ENCODE results near the gene FARP1. TPM values are rescaled to one million over a fixed set of nuclear protein-coding genes. Genes with fewer than 3 reads are reported as not detected.
"Not testable (repeated sequence)": the region's sequence is repeated elsewhere in the genome, so short reads cannot be mapped to it uniquely, and the experiment has no call there.

The FARP1 gene
- total RNA-seq, 5 donors from 2014 or later (not counting 1 experiment from before 2014, with no cell fraction given), result 0.51 to 2.0 (median 1.0) TPM

GRCh38 chr13:98224557-98224956, 81.7 kb downstream of the FARP1 start:
- Mint-ChIP-seq H3K27me3 (peaks cover 2 to 8% of the 10 kb centered on the region in 2 donors), H3K9me3 (peaks cover 0 to 4% (median 3%) of the 10 kb centered on the region in 3 donors), H3K4me3 (no peak overlapping the region), H3K36me3 (no peaks in the 10 kb centered on the region), H3K4me1 (no peaks in the 10 kb centered on the region), H3K27ac (no peak overlapping the region)
- Histone ChIP-seq H3K4me1 (ENCODE audit: control insufficient read depth in 1 of 2, extremely low read depth in 1 of 2, insufficient read depth in 2 of 2, low read length in 2 of 2) (no peaks in the 10 kb centered on the region), H3K27me3 (replicated peaks in 1 of 2; ENCODE audit: control insufficient read depth in 2 of 2, extremely low read depth in 1 of 2, insufficient read depth in 2 of 2, low read length in 1 of 2) (peaks cover 0 to 7% of the 10 kb centered on the region in 2 experiments), H3K9me3 (no peaks in the 10 kb centered on the region), H3K4me3 (ENCODE audit: control insufficient read depth in 1 of 2, extremely low read depth in 1 of 2, low read length in 1 of 2) (no peak overlapping the region), H3K36me3 (ENCODE audit: control insufficient read depth in 2 of 2, extremely low read depth in 1 of 2, insufficient read depth in 1 of 2, low read length in 1 of 2) (no peaks in the 10 kb centered on the region), H3K27ac (ENCODE audit: low read length) (no peak overlapping the region)
- WGBS (ENCODE audit: insufficient coverage), result 70% methylated on average over 4 of the region's 5 CpGs
- DNase-seq (no peak), ATAC-seq (replicated peaks in 1 of 4) (no peak)
- ChIA-PET CTCF (interaction anchor here in 1 of 2 donors (0.7 kb wide), 1 partner anchor 642 kb away, joined by 6 read pairs; no protein-coding TSS in a partner anchor), POLR2A (no interaction called here)

GRCh38 chr13:98225036-98225940, 82.4 kb downstream of the FARP1 start:
- DNase-seq (no peak), ATAC-seq (replicated peaks in 1 of 4) (no peak)
- ChIA-PET POLR2A (no interaction called here), CTCF (interaction anchor here in 1 of 2 donors (0.7 kb wide), 1 partner anchor 643 kb away, joined by 6 read pairs; no protein-coding TSS in a partner anchor)
- no peak overlapping the region for H3K27ac Mint-ChIP-seq
- no peaks in the 10 kb centered on the region for H3K36me3 Mint-ChIP-seq
- Histone ChIP-seq H3K36me3 (ENCODE audit: control insufficient read depth in 2 of 2, extremely low read depth in 1 of 2, insufficient read depth in 1 of 2, low read length in 1 of 2) (no peaks in the 10 kb centered on the region), H3K9me3 (no peaks in the 10 kb centered on the region), H3K27ac (ENCODE audit: low read length) (no peak overlapping the region), H3K4me1 (ENCODE audit: control insufficient read depth in 1 of 2, extremely low read depth in 1 of 2, insufficient read depth in 2 of 2, low read length in 2 of 2) (no peaks in the 10 kb centered on the region), H3K4me3 (ENCODE audit: control insufficient read depth in 1 of 2, extremely low read depth in 1 of 2, low read length in 1 of 2) (no peak overlapping the region), H3K27me3 (replicated peaks in 1 of 2; ENCODE audit: control insufficient read depth in 2 of 2, extremely low read depth in 1 of 2, insufficient read depth in 2 of 2, low read length in 1 of 2) (peaks cover 0 to 7% of the 10 kb centered on the region in 2 experiments)
- H3K4me3 Mint-ChIP-seq, result no peak overlapping the region
- H3K27me3 Mint-ChIP-seq, result peaks cover 2 to 8% of the 10 kb centered on the region in 2 donors
- H3K4me1 Mint-ChIP-seq, result no peaks in the 10 kb centered on the region
- H3K9me3 Mint-ChIP-seq, result peaks cover 0 to 4% (median 3%) of the 10 kb centered on the region in 3 donors
- WGBS (ENCODE audit: insufficient coverage), result 87% methylated on average over 13 of the region's 20 CpGs

- H3K4me1 Mint-ChIP-seq, result no peaks in the 10 kb centered on the region
- no peak for ATAC-seq (replicated peaks in 1 of 4)
- Histone ChIP-seq H3K27me3 (replicated peaks in 1 of 2; ENCODE audit: control insufficient read depth in 2 of 2, extremely low read depth in 1 of 2, insufficient read depth in 2 of 2, low read length in 1 of 2) (peaks cover 0 to 7% of the 10 kb centered on the region in 2 experiments), H3K9me3 (no peaks in the 10 kb centered on the region), H3K4me1 (ENCODE audit: control insufficient read depth in 1 of 2, extremely low read depth in 1 of 2, insufficient read depth in 2 of 2, low read length in 2 of 2) (no peaks in the 10 kb centered on the region), H3K27ac (ENCODE audit: low read length) (no peak overlapping the region), H3K4me3 (ENCODE audit: control insufficient read depth in 1 of 2, extremely low read depth in 1 of 2, low read length in 1 of 2) (no peak overlapping the region), H3K36me3 (ENCODE audit: control insufficient read depth in 2 of 2, extremely low read depth in 1 of 2, insufficient read depth in 1 of 2, low read length in 1 of 2) (no peaks in the 10 kb centered on the region)
- ChIA-PET POLR2A (no interaction called here), CTCF (interaction anchor here in 1 of 2 donors (0.6 kb wide), 1 partner anchor 9 kb away, joined by 4 read pairs; no protein-coding TSS in a partner anchor)
- peaks cover 4 to 8% (median 4%) of the 10 kb centered on the region in 3 donors for H3K9me3 Mint-ChIP-seq
- WGBS (ENCODE audit: insufficient coverage), result no CpG with 5 or more reads among the region's 5 CpGs
- no peak for DNase-seq
- no peak overlapping the region for H3K4me3 Mint-ChIP-seq
- H3K27ac Mint-ChIP-seq, result no peak overlapping the region
- H3K27me3 Mint-ChIP-seq, result peaks cover 5 to 8% of the 10 kb centered on the region in 2 donors
- H3K36me3 Mint-ChIP-seq, result no peaks in the 10 kb centered on the region
Measured at GRCh38 chr13:98226496-98226895, 83.6 kb downstream of the FARP1 start.

GRCh38 chr13:98228661-98229341, 85.9 kb downstream of the FARP1 start:
- ChIA-PET POLR2A (interaction anchor here in 1 of 2 donors (0.6 kb wide), 1 partner anchor 758 kb away, joined by 4 read pairs; no protein-coding TSS in a partner anchor), CTCF (no interaction called here)
- Mint-ChIP-seq H3K9me3 (peaks cover 4 to 8% (median 4%) of the 10 kb centered on the region in 3 donors), H3K36me3 (no peaks in the 10 kb centered on the region), H3K4me1 (no peaks in the 10 kb centered on the region), H3K4me3 (no peak overlapping the region), H3K27ac (no peak overlapping the region), H3K27me3 (peaks cover 4 to 7% of the 10 kb centered on the region in 2 donors)
- Histone ChIP-seq H3K36me3 (ENCODE audit: control insufficient read depth in 2 of 2, extremely low read depth in 1 of 2, insufficient read depth in 1 of 2, low read length in 1 of 2) (no peaks in the 10 kb centered on the region), H3K9me3 (no peaks in the 10 kb centered on the region), H3K4me1 (ENCODE audit: control insufficient read depth in 1 of 2, extremely low read depth in 1 of 2, insufficient read depth in 2 of 2, low read length in 2 of 2) (no peaks in the 10 kb centered on the region), H3K4me3 (ENCODE audit: control insufficient read depth in 1 of 2, extremely low read depth in 1 of 2, low read length in 1 of 2) (no peak overlapping the region), H3K27ac (ENCODE audit: low read length) (no peak overlapping the region), H3K27me3 (replicated peaks in 1 of 2; ENCODE audit: control insufficient read depth in 2 of 2, extremely low read depth in 1 of 2, insufficient read depth in 2 of 2, low read length in 1 of 2) (peaks cover 0 to 2% of the 10 kb centered on the region in 2 experiments)
- ATAC-seq (replicated peaks in 1 of 4) (no peak), DNase-seq (no peak)
- WGBS (ENCODE audit: insufficient coverage), result no CpG with 5 or more reads among the region's 3 CpGs

- H3K9me3 Mint-ChIP-seq; POLR2A ChIA-PET; H3K27ac ChIP-seq (ENCODE audit: low read length); H3K4me1 ChIP-seq (ENCODE audit: control insufficient read depth in 1 of 2, extremely low read depth in 1 of 2, insufficient read depth in 2 of 2, low read length in 2 of 2); H3K27ac Mint-ChIP-seq; H3K27me3 Mint-ChIP-seq; ATAC-seq (replicated peaks in 1 of 4); H3K36me3 Mint-ChIP-seq; DNase-seq; H3K27me3 ChIP-seq (replicated peaks in 1 of 2; ENCODE audit: control insufficient read depth in 2 of 2, extremely low read depth in 1 of 2, insufficient read depth in 2 of 2, low read length in 1 of 2); H3K4me3 ChIP-seq (ENCODE audit: control insufficient read depth in 1 of 2, extremely low read depth in 1 of 2, low read length in 1 of 2); H3K4me3 Mint-ChIP-seq; H3K36me3 ChIP-seq (ENCODE audit: control insufficient read depth in 2 of 2, extremely low read depth in 1 of 2, insufficient read depth in 1 of 2, low read length in 1 of 2); H3K9me3 ChIP-seq; CTCF ChIA-PET; H3K4me1 Mint-ChIP-seq: not testable (repeated sequence)
- whole genome bisulfite sequencing (ENCODE audit: insufficient coverage), result no CpG with 5 or more reads among the region's 4 CpGs
Measured at GRCh38 chr13:98230762-98231161, 87.9 kb downstream of the FARP1 start.

- Histone ChIP-seq H3K27ac (ENCODE audit: low read length) (no peak overlapping the region), H3K9me3 (no peaks in the 10 kb centered on the region), H3K4me1 (ENCODE audit: control insufficient read depth in 1 of 2, extremely low read depth in 1 of 2, insufficient read depth in 2 of 2, low read length in 2 of 2) (no peaks in the 10 kb centered on the region), H3K36me3 (ENCODE audit: control insufficient read depth in 2 of 2, extremely low read depth in 1 of 2, insufficient read depth in 1 of 2, low read length in 1 of 2) (no peaks in the 10 kb centered on the region), H3K27me3 (replicated peaks in 1 of 2; ENCODE audit: control insufficient read depth in 2 of 2, extremely low read depth in 1 of 2, insufficient read depth in 2 of 2, low read length in 1 of 2) (peaks cover 0 to 2% of the 10 kb centered on the region in 2 experiments), H3K4me3 (ENCODE audit: control insufficient read depth in 1 of 2, extremely low read depth in 1 of 2, low read length in 1 of 2) (no peak overlapping the region)
- ChIA-PET CTCF (no interaction called here), POLR2A (no interaction called here)
- Mint-ChIP-seq H3K9me3 (peaks cover 2 to 6% (median 4%) of the 10 kb centered on the region in 3 donors), H3K4me3 (no peak overlapping the region), H3K27ac (no peak overlapping the region), H3K4me1 (no peaks in the 10 kb centered on the region), H3K36me3 (no peaks in the 10 kb centered on the region), H3K27me3 (peaks cover 6 to 11% of the 10 kb centered on the region in 2 donors)
- DNase-seq, result no peak
- WGBS (ENCODE audit: insufficient coverage), result 92% methylated on average over 2 of the region's 4 CpGs
- no peak for ATAC-seq (replicated peaks in 1 of 4)
Measured at GRCh38 chr13:98232456-98232855, 89.6 kb downstream of the FARP1 start.

Measured in T-cell (primary cell).